H1 (cell line): ENCODE results near the gene ITGB8. TPM values are rescaled to one million over a fixed set of nuclear protein-coding genes. Genes with fewer than 3 reads are reported as not detected.

Experiments used
- CTCF ChIA-PET: fragments of 300-600 bp; sonication (Branson Sonifier 250); formaldehyde crosslinking; loops from one replicate; lab custom pipeline; 2021; ENCODE audit not compliant: partially characterized antibody; lab: Charles Lee
- POLR2A ChIA-PET: fragments of 300-600 bp; sonication (Branson Sonifier 250); formaldehyde crosslinking; loops from one replicate; lab custom pipeline; 2021; ENCODE audit warnings: inconsistent platforms; ENCODE audit not compliant: partially characterized antibody; lab: Charles Lee
- DNase-seq, 2 experiments: peaks; one replicate each; pipeline versions ENCODE4 v3.0.0 to v3.0.0-alpha.2; 2010 to 2022; ENCODE audit warnings: low spot score in 2 of 2, low read depth in 1 of 2, mixed read lengths in 1 of 2
- FAIRE-seq: peaks from 2 replicates; lab custom pipeline; 2011; peaks lifted over from hg19 to GRCh38; lab: Jason Lieb, UNC
- H2AFZ ChIP-seq: 2 replicates; pipeline ENCODE4 v1.8.1; 2012; ENCODE audit warnings: low read length, inconsistent platforms
- H2AK5ac ChIP-seq: 2 replicates; pipeline ENCODE4 v1.6.1; 2013; ENCODE audit warnings: low read depth, low read length
- H2BK120ac ChIP-seq: replicated peaks from 2 replicates; pipeline ENCODE3; 2013; ENCODE audit warnings: low read depth, low read length, inconsistent platforms
- H2BK12ac ChIP-seq: 2 replicates; pipeline ENCODE4 v1.6.1; 2013; ENCODE audit warnings: low read depth, low read length
- H2BK15ac ChIP-seq: 2 replicates; pipeline ENCODE4 v1.6.1; 2013; ENCODE audit warnings: low read length
- H2BK20ac ChIP-seq: 2 replicates; pipeline ENCODE4 v1.6.1; 2013; ENCODE audit warnings: low read length
- H2BK5ac ChIP-seq: 2 replicates; pipeline ENCODE4 v1.6.1; 2013; ENCODE audit warnings: low read depth, low read length
- H3K14ac ChIP-seq: 2 replicates; pipeline ENCODE4 v1.6.1; 2013; ENCODE audit warnings: inconsistent platforms; ENCODE audit not compliant: insufficient read length
- H3K18ac ChIP-seq: 2 replicates; pipeline ENCODE4 v1.6.1; 2013; ENCODE audit warnings: low read length; ENCODE audit errors: extremely low read depth
- H3K23ac ChIP-seq: 2 replicates; pipeline ENCODE4 v1.6.1; 2013; ENCODE audit warnings: inconsistent platforms; ENCODE audit not compliant: insufficient read length
- H3K23me2 ChIP-seq: 2 replicates; pipeline ENCODE4 v1.6.1; 2013; ENCODE audit warnings: low read depth, low read length
- H3K27ac ChIP-seq: 2 replicates; pipeline ENCODE4 v1.6.1; 2011; ENCODE audit warnings: low read depth, low read length, inconsistent platforms
- H3K27me3 ChIP-seq, 4 experiments: replicated peaks in 1 of 4; 1 replicate in 1 of 4; 2 replicates in 3 of 4; pipeline versions ENCODE4 v1.6.1 to v1.8.1; 2011 to 2013; ENCODE audit warnings: low read length in 3 of 4, mild to moderate bottlenecking in 3 of 4, inconsistent platforms in 2 of 4, mixed read lengths in 2 of 4, moderate library complexity in 1 of 4; ENCODE audit not compliant: control insufficient read depth in 3 of 4, insufficient read depth in 3 of 4; ENCODE audit errors: extremely low read depth in 1 of 4
- H3K36me3 ChIP-seq, 4 experiments: 2 replicates each; pipeline versions ENCODE4 v1.6.1 to v1.8.1; 2011 to 2013; ENCODE audit warnings: mild to moderate bottlenecking in 4 of 4, low read length in 3 of 4, moderate library complexity in 2 of 4, control low read depth in 1 of 4, inconsistent platforms in 1 of 4; ENCODE audit not compliant: insufficient read depth in 4 of 4, control insufficient read depth in 2 of 4
- H3K4ac ChIP-seq: replicated peaks from 2 replicates; pipeline ENCODE3; 2013; ENCODE audit warnings: low read length, low read depth, mixed read lengths, inconsistent platforms; ENCODE audit not compliant: insufficient read length
- H3K4me1 ChIP-seq, 4 experiments: replicated peaks in 1 of 4; 1 replicate in 1 of 4; 2 replicates in 3 of 4; pipeline versions ENCODE4 v1.6.1 to v1.8.1; 2011 to 2013; ENCODE audit warnings: low read length in 3 of 4, inconsistent platforms in 2 of 4, mixed read lengths in 1 of 4; ENCODE audit not compliant: insufficient read depth in 4 of 4, control insufficient read depth in 3 of 4
- H3K4me2 ChIP-seq, 2 experiments: 2 replicates each; pipeline versions ENCODE4 v1.6.1 to v1.8.1; 2011 to 2013; ENCODE audit warnings: low read depth in 2 of 2, low read length in 2 of 2, control low read depth in 1 of 2, inconsistent platforms in 1 of 2, mild to moderate bottlenecking in 1 of 2; ENCODE audit not compliant: insufficient read depth in 1 of 2
- H3K4me3 ChIP-seq, 4 experiments: fragments of 200-600, 300-600 bp in 1 of 4; sonication (generic), shearing (Covaris generic), sonication (Bioruptor Twin) in 1 of 4; 2 replicates each; pipeline versions ENCODE4 v1.5.1 to v1.8.1; 2011 to 2016; ENCODE audit warnings: low read length in 4 of 4, low read depth in 3 of 4, control low read depth in 2 of 4, inconsistent platforms in 2 of 4, mild to moderate bottlenecking in 2 of 4, mixed read lengths in 1 of 4, moderate library complexity in 1 of 4; ENCODE audit not compliant: insufficient read depth in 2 of 4; ENCODE audit errors: extremely low read depth in 1 of 4
- H3K56ac ChIP-seq: replicated peaks from 2 replicates; pipeline ENCODE3; 2013; ENCODE audit warnings: low read depth, mild to moderate bottlenecking, mixed read lengths, low read length, inconsistent platforms; ENCODE audit not compliant: insufficient read length
- H3K79me1 ChIP-seq: 2 replicates; pipeline ENCODE4 v1.6.1; 2013; ENCODE audit warnings: low read depth, low read length, control low read depth
- H3K79me2 ChIP-seq, 2 experiments: 2 replicates each; pipeline versions ENCODE4 v1.6.1 to v1.8.1; 2012 to 2013; ENCODE audit warnings: low read length in 2 of 2, mild to moderate bottlenecking in 2 of 2, inconsistent platforms in 1 of 2; ENCODE audit not compliant: insufficient read depth in 2 of 2, control insufficient read depth in 1 of 2
- H3K9ac ChIP-seq, 4 experiments: replicated peaks in 1 of 4; 1 replicate in 1 of 4; 2 replicates in 3 of 4; pipeline versions ENCODE4 v1.6.1 to v1.8.1; 2011 to 2013; ENCODE audit warnings: low read depth in 3 of 4, low read length in 3 of 4, control low read depth in 2 of 4, mild to moderate bottlenecking in 2 of 4, moderate library complexity in 2 of 4, inconsistent platforms in 1 of 4; ENCODE audit errors: extremely low read depth in 1 of 4
- H3K9me3 ChIP-seq, 2 experiments: 2 replicates each; pipeline versions ENCODE4 v1.6.1 to v1.8.1; 2012 to 2013; ENCODE audit warnings: mild to moderate bottlenecking in 2 of 2, moderate library complexity in 2 of 2, control low read depth in 1 of 2, inconsistent platforms in 1 of 2, low read depth in 1 of 2, low read length in 1 of 2, mixed read lengths in 1 of 2; ENCODE audit not compliant: insufficient read depth in 2 of 2
- H4K20me1 ChIP-seq, 2 experiments: replicated peaks in 1 of 2; 2 replicates each; pipeline versions ENCODE3 to v1.8.1; 2011 to 2013; ENCODE audit warnings: inconsistent platforms in 2 of 2, low read length in 2 of 2, mild to moderate bottlenecking in 1 of 2; ENCODE audit not compliant: insufficient read depth in 2 of 2, control insufficient read depth in 1 of 2
- H4K5ac ChIP-seq: 2 replicates; pipeline ENCODE4 v1.6.1; 2013; ENCODE audit warnings: low read length, low read depth, mixed read lengths, inconsistent platforms; ENCODE audit not compliant: insufficient read length
- H4K8ac ChIP-seq: 2 replicates; pipeline ENCODE4 v1.8.0; 2013; ENCODE audit warnings: mild to moderate bottlenecking, moderate library complexity, low read length, inconsistent platforms; ENCODE audit not compliant: insufficient read depth; ENCODE audit errors: extremely low read depth
- H4K91ac ChIP-seq: replicated peaks from 2 replicates; pipeline ENCODE3; 2013; ENCODE audit warnings: low read length, mixed read lengths, inconsistent platforms; ENCODE audit not compliant: insufficient read length
- ASH2L ChIP-seq: fragments of 200-600, 300-600 bp; sonication (generic); IDR thresholded peaks from one replicate; pipeline ENCODE4 v1.7.1; 2017; ENCODE audit warnings: low read length
- BACH1 ChIP-seq: IDR thresholded peaks from 2 replicates; pipeline ENCODE4 v1.6.1; 2012; ENCODE audit warnings: low read length, improper control_type of control experiment
- CHD1 ChIP-seq: IDR thresholded peaks from 2 replicates; pipeline ENCODE4 v1.6.1; 2012; ENCODE audit warnings: low read depth, low read length, improper control_type of control experiment
- CTBP2 ChIP-seq: IDR thresholded peaks from 2 replicates; pipeline ENCODE4 v1.7.0; 2011; ENCODE audit warnings: borderline replicate concordance, mild to moderate bottlenecking, moderate library complexity, mixed read lengths, low read length; ENCODE audit not compliant: insufficient read depth, insufficient read length
- FOSL1 ChIP-seq: IDR thresholded peaks from 2 replicates; pipeline ENCODE4 v1.6.1; 2011; ENCODE audit warnings: mild to moderate bottlenecking, low read depth, low read length, moderate library complexity; ENCODE audit not compliant: insufficient read depth
- HDAC6 ChIP-seq: IDR thresholded peaks from one replicate; pipeline ENCODE4 v1.7.1; 2012; ENCODE audit warnings: low read depth, mild to moderate bottlenecking, inconsistent platforms, low read length, moderate library complexity
- KDM1A ChIP-seq: fragments of 200-600, 300-600 bp; sonication (generic); IDR thresholded peaks from 2 replicates; pipeline ENCODE4 v1.7.1; 2016; ENCODE audit warnings: mild to moderate bottlenecking, low read length, borderline replicate concordance
- POLR2A ChIP-seq, 2 experiments: IDR thresholded peaks; 1 replicate in 1 of 2; 2 replicates in 1 of 2; pipeline ENCODE4 v1.6.1; 2011; ENCODE audit warnings: low read depth in 2 of 2, low read length in 2 of 2, mild to moderate bottlenecking in 2 of 2; ENCODE audit errors: control extremely low read depth in 1 of 2
- TAF1 ChIP-seq: IDR thresholded peaks from 2 replicates; pipeline ENCODE4 v1.6.1; 2011; ENCODE audit warnings: mild to moderate bottlenecking, low read depth, low read length
- TAF7 ChIP-seq: optimal IDR thresholded peaks from 2 replicates; pipeline ENCODE3; 2011; ENCODE audit warnings: low read depth, mild to moderate bottlenecking, inconsistent platforms, low read length, moderate library complexity, borderline replicate concordance
- TBP ChIP-seq: IDR thresholded peaks from 2 replicates; pipeline ENCODE4 v1.6.1; 2011; ENCODE audit warnings: low read depth, low read length, improper control_type of control experiment
- ZNF274 ChIP-seq: IDR thresholded peaks from 2 replicates; pipeline ENCODE4 v1.7.0; 2012; ENCODE audit warnings: low read length, borderline replicate concordance; ENCODE audit errors: extremely low read depth
- polyA plus RNA-seq, 7 experiments: library from polyadenylated mRNA; depleted of rRNA in 3 of 7; stranded (reverse) in 5 of 7; unstranded in 2 of 7; fragments of >200 nt in 5 of 7; fragments of 200-250 nt in 2 of 7; gene quantifications; 1 replicate in 5 of 7; 2 replicates in 1 of 7; 4 replicates in 1 of 7; pipeline versions ENCODE4 v1.2.1 to v1.2.3, GENCODE V29; 2011 to 2013; ENCODE audit warnings: missing spikeins in 2 of 7, mixed read lengths in 2 of 7
- total RNA-seq: library from RNA; stranded (reverse); fragmentation: NEBNext Ultra II Directional; extraction: Animal tissue kit (Norgen Biotek cat#: 25700); gene quantifications from 2 replicates; pipeline ENCODE4 v1.2.1, GENCODE V29; 2021

ITGB8 gene
- total and polyA plus RNA-seq, 2 of the 8 experiments (the other 6 are each of a cell fraction or from before 2014, with no cell fraction given), result 1.2 to 3.6 TPM

DNA sequence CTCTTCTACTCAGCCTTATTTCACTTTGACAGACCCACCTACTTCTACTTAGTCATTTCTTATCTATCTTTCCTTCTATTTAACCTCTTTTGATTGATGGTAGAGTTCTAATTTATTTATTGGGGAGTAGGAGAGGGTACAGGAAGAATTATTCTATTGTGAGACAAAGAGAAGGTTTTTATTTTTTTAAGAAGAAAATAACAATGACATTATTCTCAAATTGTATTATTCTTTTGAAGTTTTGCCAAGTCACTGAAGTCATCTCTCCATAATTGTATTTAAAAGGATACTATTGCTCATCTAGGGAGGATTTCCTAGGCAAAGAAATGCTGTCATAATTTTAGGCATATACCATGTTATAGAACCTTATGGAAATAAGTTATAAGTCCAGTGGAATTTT, 52.7 kb downstream of the ITGB8 start:
- H2BK20ac ChIP-seq, result no peak overlapping the region
- ChIA-PET POLR2A (no interaction called here), CTCF (interaction anchor here (1.4 kb wide), 1 partner anchor 13 kb away, joined by 3 read pairs; no protein-coding TSS in a partner anchor)
- H2AFZ ChIP-seq, result no peak overlapping the region
- no peak overlapping the region for H2BK120ac ChIP-seq
- no peak overlapping the region for H4K8ac ChIP-seq
- no peaks in the 10 kb centered on the region for H3K9me3 ChIP-seq
- no peak overlapping the region for H3K4me3 ChIP-seq
- H2BK12ac ChIP-seq, result no peak overlapping the region
- no peaks in the 10 kb centered on the region for H3K23me2 ChIP-seq
- TF ChIP-seq TAF1, result no peak
- TF ChIP-seq TAF7, result no peak
- no peak for TF ChIP-seq TBP
- no peak for TF ChIP-seq CTBP2
- no peak for TF ChIP-seq CHD1
- no peak for TF ChIP-seq BACH1
- no peak for TF ChIP-seq FOSL1
- TF ChIP-seq ASH2L, result no peak
- no peak for TF ChIP-seq KDM1A
- TF ChIP-seq POLR2A (IDR thresholded peaks at IDR 0.05; ENCODE audit: control extremely low read depth in 1 of 2, low read depth in 2 of 2, low read length in 2 of 2), result no peak
- no peak for TF ChIP-seq HDAC6
- no peak for TF ChIP-seq ZNF274
- H4K5ac ChIP-seq, result no peak overlapping the region
- H4K20me1 ChIP-seq, result no peaks in the 10 kb centered on the region
- H3K14ac ChIP-seq, result no peak overlapping the region
- H3K23ac ChIP-seq, result no peak overlapping the region
- H3K4ac ChIP-seq, result no peak overlapping the region
- H2BK5ac ChIP-seq, result no peak overlapping the region
- no peak overlapping the region for H2BK15ac ChIP-seq
- H3K56ac ChIP-seq, result no peak overlapping the region
- H3K79me1 ChIP-seq, result no peaks in the 10 kb centered on the region
- FAIRE-seq, result no peak
- H3K27ac ChIP-seq, result no peak overlapping the region
- H4K91ac ChIP-seq, result no peak overlapping the region
- H3K4me1 ChIP-seq, result no peaks in the 10 kb centered on the region
- H3K18ac ChIP-seq, result no peak overlapping the region
- H3K9ac ChIP-seq, result no peak overlapping the region
- H3K36me3 ChIP-seq, result peaks cover 0 to 12% (median 4%) of the 10 kb centered on the region in 4 experiments; a peak in 4 of 8 replicates
- no peak overlapping the region for H3K4me2 ChIP-seq
- no peaks in the 10 kb centered on the region for H3K79me2 ChIP-seq
- no peak for DNase-seq
- no peaks in the 10 kb centered on the region for H3K27me3 ChIP-seq
- no peak overlapping the region for H2AK5ac ChIP-seq
